ENCODE measurements around the gene PEMT.

Gene PEMT

DNA sequence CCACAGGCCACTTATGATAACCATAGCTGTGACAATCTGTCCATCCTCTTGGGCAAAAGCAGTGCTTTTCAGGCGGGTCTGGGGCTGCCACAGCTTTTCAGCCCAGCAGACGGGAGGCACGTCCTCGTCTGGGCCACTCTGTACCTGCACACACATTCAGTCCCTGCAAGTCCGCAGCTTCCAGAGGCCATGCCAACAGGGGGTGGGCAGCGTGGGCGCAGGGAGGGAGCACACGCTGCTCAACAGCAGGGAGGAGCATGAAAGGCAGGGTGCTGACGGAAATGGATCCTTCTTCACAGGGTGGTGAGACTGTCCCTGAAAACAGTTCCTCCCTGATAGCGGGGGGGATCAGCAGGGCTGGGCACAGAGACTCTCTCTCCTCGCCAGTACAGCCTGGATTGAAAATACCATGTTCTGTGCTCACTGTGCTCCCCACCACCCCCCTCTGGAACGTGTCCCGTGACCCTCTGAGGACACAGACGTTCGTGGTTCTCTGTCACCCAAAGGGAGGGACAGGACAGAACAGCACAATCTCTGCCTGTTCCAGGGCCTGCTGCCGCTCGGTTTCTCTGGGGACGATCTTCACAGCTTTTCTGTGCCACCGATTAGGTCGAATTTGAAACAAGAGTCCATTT, 41.7 kb downstream of the PEMT start:
- DNase-seq: no peak

GRCh38 chr17:17548044-17548443, 43.5 kb downstream of the PEMT start:
- DNase-seq: no peak

DNA sequence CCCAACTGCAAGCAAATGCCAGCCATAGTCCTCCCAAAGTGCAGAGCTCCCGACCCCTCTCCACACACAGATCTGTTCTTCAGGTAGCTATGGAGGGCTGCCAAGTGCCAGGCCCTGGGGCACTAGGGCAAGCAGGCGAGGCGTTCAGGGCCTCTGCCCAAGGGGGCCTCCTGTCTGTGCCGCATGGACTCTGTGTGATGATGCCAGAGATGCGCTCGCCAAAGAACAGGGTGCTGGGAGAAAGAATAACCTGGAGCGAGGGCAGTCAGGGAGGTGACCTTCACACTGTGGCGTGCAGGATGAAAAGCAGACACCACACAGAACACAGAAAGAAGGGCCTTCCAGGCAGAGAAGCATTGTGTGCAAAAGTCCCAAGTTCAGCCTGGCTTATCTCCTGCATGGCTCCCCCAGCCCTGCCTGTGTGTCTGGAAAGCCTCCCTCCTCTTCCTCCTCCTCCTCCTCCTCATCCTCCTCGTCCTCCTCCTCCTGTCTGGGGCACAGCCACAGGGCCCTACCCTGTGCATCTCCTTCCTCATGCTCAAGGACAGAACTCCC, 44.2 kb downstream of the PEMT start:
- DNase-seq: no peak

GRCh38 chr17:17546399-17547185, 44.9 kb downstream of the PEMT start:
- DNase-seq: no peak

DNA sequence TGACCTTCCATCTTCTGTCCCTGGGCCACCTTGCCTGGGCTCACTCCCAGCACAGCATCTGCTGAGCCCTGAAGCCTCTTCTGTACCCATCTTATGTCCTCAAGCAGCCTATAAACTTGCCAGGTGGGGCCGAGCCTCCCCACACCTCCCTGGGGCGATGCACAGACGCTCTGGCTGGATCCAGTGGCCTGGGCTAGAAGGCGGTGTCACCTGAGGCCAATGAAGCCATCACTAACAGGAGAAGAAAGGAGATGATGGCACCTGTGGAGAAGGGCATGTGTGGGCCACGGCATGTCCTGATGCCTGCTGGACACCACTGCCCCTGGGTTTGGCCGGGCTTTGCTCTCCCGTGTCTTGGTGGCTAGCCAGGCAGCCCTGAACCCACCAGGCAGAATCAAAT, 45.5 kb downstream of the PEMT start:
- DNase-seq: no peak

DNA sequence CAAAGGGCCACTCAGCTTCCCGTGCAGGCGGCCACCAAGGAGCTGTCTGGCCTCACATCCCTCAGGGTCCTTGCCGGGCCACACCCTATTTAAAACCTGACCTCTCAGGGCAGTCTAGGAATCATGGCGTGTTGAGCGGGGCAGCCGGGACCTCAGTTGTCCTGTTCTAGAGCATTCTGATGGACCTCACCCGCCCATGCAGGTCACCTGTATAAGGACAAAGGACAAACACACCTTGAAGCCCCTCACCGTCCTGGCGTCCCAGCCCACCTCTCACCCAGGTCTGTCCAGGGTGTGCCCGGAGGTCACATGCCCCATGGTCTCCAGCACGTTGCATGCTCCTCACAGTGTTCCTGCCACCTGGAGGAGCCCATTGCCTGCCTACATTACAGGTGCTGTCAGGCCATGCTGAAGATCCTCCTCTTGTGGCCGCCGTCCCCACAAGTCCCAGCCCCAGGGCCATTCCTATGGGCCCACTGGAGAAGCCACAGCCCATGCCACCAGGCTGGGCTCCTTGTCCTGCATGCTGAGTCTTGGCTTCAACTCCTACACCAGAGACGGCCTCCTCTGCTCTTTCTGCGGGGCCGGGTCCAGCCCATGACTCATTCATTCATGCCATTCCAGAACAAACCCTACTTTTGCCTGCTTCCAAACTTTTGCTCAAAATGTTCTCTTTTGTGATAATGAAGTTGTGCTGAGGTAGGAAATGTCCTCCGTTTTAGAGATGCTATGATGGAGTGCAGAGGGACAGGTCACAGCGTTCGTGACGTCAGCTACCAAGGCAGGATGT, 46.3 kb downstream of the PEMT start:
- DNase-seq: no peak

DNA sequence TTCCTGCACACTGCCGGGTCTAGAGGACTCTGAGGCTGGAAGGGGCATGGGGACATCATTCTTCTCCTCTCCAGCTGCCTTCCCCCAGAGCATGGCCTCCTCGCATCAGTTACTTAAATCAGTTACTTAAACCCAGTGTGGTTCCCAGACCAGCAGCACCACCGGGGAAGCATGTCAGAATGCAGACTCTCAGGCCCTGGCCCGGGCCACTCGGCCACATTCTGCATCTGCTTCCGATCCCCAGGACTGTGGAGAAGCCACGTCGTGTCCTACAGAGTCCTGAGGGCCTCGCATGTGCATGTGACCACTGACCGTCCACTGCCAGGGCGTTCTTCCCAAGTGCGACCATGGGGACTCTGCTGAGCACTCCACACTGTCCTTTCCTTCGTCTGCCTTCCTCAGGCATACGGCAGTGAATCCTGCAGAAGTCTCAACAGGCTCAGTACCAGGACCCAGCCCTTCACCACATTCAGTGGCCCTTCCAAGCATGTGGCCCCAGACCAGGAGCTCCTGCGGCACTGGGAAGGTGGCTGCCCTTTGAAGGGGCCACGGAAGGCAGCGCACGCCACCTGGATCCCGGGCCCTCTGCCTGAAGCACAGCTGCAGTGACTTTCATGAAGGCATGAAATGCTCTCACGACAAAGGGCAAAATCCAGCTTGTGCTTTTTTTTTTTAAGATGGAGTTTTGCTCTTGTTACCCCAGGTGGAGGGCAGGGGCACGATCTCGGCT, 48.4 kb downstream of the PEMT start:
- no peak for DNase-seq

GRCh38 chr17:17541640-17542001, 49.9 kb downstream of the PEMT start:
- no peak for DNase-seq

- DNase-seq: no peak
Observed at GRCh38 chr17:17540935-17541639, 50.4 kb downstream of the PEMT start.

DNA sequence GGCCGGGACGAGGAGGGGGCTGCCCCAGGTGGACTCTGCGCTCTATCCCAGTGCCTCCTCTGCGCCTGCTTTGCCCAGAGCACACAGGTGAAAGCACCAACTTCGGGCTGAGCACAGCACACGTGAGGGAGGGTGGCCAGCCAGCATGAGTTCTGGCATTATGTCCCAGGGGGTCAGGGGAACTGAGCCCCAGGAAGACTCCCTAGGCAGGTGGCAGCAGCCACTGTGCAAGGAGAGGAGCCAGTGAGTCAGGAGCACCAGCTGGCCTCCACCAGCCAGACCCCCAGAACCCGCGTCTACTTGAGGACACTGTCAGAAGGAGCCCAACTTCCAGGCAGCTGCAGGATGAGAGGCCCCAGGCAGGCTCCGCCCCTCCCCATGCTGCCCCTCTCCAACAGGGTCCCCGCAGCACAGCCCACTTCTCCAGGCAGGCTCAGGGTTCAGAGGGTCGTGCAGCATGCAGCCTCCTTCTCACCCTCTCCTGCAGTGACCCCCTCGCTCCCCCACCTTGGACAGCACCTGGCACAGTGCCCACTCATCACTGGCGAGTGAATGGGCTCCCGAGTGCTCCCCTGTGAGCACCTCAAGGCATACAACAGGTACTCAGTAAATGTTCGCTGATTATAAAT, 51.1 kb downstream of the PEMT start:
- DNase-seq: no peak

- DNase-seq: no peak
Observed at GRCh38 chr17:17539591-17539990, 51.9 kb downstream of the PEMT start.

GRCh38 chr17:17538417-17539391, 52.8 kb downstream of the PEMT start:
- DNase-seq: no peak

DNA sequence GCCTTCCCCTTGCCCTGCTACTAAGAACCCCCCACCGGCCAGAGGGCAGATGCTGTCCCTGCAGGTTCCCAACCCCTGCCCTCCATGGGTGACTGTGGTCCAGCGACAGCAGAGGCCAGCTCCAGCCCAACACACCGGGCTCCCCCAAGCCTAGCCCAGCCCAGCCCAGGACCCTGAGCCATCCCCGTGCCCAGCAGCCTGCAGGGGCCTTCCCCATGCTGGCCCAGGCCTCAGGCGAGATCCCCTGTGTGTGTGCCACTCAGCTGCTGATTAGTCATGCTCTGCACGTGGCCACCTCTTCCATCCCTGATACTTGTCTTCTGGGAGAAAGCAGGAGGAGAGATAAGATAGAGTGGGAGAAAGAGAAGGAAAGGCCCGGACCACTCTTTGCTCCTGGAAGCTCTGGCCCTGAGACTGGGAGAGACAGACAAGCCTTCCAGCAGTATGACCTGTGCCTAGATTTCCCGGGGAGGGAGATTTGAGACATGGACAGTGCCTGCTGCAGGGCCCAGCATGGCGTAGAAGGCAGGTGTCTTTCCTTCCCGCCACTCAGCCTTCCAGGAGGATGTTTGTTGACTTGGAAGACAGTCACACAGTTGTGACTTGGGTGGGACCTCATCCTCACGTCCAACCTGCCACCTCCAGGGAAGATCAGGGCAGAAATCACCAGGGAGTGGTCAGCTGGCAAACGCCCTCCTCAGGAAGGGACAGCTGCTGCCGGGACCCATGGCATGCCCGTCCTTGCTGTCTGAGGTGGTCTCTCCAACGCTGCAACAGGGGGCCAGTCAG, 54.0 kb downstream of the PEMT start:
- DNase-seq: no peak

DNA sequence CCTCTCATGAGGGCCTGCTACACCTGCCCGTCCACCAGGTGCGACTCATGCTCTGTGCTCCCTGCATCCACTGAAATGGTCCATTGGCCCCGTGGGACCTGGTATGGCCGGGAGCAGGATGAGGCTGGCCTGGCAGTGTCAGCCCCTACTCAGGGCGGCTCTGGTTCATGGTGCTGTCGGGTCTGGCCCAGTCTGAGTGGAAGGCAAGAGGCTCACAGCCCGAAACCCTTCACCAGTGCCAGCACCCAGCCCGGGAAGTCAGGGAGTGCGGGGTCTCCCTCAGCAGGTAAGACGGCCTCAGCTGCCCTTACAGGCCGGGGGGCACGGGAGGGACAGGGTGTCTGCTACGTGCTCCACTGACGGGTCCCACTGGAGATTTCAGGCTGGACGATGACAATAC, 54.8 kb downstream of the PEMT start:
- DNase-seq: no peak

DNA sequence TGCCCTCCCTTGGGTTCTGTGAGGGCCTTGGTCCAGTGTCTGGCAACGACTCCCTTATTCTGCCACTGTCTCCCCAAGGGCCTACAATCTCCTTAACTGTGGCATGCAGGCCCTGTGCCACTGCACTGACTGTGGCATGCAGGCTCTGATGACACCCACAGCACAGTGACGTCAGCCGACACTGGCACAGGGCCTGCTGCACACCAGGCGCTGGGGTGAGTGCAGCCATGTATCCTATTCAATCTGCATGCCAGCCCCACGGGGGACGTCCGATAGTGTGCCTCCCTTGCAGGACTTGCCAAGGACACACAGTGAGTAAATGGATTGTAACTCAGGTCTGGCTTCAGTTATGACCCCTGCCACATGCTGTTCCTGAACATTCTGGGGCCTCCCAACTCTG, 55.6 kb downstream of the PEMT start:
- DNase-seq: no peak

DNA sequence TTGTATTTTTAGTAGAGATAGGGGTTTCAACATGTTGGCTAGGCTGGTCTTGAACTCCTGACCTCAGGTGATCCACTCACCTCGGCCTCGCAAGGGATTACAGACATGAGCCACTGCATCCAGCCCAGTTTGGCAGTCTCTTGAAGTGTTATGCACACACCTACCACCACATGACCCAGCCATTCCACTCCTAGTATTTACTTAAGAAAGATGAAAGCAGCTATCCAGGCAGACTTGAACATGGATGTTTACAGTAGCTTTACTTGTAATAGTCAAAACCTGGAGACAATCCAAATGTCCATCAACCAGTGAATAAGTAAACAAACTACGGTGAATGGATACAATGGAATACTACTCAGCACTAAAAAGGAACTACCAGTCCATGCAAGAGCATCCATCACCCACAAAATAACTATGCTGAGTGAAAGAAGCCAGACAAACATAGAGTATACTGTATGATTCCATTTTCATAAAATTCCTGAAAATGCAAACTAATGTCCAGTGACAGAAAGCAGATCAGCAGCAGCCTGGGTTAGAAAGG, 57.5 kb downstream of the PEMT start:
- no peak for DNase-seq

DNA sequence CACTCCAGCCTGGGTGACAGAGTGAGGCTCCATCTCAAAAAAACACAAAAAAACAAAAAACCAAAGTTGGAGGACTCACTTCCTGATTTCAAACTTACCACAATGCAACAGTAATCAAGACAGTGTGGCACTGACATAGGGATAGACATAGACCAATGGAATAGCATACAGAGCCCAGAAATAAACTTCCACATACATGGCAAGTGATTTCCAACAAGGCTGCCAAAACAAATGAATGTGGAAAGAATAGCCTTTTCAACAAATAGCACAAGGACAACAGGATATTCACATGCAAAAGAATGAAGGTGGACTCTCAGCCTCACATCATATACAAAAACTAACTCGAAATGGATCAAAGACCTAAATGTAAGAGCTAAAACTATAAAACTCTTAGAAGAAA, 58.5 kb downstream of the PEMT start:
- DNase-seq: no peak

DNA sequence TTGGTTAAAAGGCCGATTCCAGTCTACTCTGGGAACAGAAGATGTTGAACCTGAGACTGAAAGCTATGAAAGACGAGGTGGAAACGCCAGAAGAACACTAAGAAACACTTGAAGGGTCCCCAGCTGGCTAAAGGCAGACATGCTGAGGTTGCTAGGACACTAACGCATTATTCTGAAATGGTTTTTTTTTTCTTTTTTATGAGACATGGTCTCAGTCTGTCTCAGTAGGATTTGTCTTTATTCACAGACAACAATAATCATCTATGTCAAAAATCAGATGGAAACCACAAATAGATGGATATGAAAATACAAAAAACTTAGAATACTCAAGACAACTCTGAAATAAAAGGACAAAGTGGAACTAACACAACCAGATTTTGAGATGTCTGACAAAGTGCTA, 60.4 kb downstream of the PEMT start:
- DNase-seq: no peak
